ENCODE data around the gene KIF18A.
"Not testable (repeated sequence)": the region's sequence is repeated elsewhere in the genome, so short reads cannot be mapped to it uniquely, and the experiment has no call there.

KIF18A gene

DNA sequence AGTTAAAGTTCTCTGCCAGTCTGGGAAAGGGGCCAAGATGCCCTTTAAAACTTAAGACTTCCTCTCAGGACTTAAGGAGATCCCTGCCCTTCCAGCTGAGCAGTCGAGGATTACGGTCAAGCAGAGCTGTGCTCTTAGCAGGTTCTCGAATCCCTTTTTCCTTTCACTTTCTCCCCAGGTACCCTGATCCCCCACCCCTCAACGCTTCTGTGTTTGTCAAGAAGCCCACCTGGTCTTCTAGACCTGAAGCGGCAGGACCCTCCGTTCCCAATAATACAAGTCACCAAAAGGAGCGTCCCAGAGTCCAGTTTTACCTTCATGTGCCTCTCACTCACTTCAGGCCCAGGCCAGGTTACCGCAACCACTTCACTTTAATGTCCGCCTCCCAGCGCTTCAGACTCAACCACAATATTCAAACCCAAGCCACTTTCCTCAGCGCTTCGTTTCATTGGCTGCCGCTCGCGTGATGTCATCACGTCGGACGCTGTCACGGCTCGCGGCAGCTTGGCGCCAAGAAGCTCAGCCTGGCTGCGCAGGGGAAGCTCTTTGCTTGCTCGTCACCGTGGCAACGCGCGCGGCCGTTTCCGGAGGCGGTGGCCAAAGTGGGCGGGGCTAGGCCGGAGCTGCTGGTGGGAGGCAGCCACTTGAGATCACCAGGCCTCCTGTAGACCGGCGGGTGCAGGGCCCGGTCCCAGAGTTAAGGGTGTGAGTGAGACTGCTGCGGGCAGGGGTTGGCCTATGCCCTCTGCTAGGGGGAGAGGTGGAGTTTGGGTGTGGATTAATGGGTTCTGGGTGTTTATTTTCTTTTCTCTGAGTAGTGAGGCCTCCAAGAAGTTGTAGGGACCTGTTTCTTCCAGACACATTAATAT, at the start of gene KIF18A, which contains the start of gene METTL15:
Gene KIF18A, minus strand, starts transcription at position 407 of the 869 bp plus-strand sequence. CDS start 10,209 bp downstream, outside the sequence.
Gene METTL15, plus strand, starts transcription at position 639 of the 869 bp plus-strand sequence. CDS start 4,947 bp downstream, outside the sequence.
- DNase-seq: peak; percentile 98 to 99

- DNase-seq: no peak
Observed at GRCh38 chr11:28153586-28153985, 45.6 kb upstream of the KIF18A start.

DNA sequence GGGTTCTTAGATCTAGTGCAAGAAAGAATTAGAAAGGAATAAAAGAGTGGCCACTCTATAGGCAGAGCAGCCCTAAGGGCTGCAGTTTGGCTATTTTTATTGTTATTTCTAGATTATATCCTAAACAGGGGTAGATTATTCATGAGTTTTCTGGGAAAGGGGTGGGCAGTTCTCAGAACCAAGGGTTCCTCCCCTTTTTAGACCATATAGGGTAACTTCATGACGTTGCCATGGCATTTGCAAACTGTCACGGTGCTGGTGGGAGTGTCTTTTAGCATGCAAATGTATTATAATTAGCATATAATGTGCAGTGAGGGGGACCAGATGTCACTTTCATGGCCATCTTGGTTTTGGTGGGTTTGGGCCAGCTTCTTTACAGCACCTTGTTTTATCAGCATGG, 44.8 kb upstream of the KIF18A start:
- no peak for DNase-seq

GRCh38 chr11:28146123-28146751, 38.3 kb upstream of the KIF18A start:
- DNase-seq: no peak

DNA sequence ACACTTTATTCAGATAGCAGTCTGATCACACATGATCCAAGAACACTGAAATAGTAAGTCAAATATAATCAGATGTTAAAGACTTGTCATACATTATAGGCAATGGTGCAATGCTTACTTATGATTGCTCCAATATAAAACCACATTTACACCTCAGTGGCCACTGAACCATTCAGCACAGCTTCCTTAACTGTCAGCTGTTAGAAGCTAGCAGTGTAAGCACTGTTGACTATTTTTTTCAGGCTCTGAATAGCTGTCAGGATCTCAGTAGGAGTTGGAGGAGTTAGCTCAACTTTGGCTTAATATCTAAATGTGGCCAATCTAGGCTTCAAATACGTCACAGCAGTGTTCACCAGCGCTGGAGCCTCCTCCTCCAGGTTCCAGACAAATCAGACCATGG, 36.9 kb upstream of the KIF18A start:
- DNase-seq: no peak

DNA sequence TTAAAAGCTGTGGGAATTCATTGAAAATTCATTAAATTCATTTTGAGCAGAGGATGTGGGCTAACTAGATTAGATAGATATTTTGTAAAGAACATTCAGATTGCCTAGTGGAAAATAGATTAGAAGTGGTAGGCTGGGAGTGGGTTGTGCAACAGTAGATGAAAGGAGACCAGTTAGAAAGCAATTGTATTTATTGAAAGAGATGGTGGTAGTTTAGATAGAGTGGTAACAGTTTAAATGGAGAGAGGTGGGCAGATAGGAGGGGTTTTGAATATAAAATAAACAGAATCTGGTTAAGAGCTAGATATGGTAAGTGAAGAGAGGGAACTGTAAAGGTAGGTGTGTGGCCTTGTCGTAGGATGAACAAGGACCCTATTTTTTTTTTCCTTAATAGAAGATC, 34.8 kb upstream of the KIF18A start:
- no peak for DNase-seq

DNA sequence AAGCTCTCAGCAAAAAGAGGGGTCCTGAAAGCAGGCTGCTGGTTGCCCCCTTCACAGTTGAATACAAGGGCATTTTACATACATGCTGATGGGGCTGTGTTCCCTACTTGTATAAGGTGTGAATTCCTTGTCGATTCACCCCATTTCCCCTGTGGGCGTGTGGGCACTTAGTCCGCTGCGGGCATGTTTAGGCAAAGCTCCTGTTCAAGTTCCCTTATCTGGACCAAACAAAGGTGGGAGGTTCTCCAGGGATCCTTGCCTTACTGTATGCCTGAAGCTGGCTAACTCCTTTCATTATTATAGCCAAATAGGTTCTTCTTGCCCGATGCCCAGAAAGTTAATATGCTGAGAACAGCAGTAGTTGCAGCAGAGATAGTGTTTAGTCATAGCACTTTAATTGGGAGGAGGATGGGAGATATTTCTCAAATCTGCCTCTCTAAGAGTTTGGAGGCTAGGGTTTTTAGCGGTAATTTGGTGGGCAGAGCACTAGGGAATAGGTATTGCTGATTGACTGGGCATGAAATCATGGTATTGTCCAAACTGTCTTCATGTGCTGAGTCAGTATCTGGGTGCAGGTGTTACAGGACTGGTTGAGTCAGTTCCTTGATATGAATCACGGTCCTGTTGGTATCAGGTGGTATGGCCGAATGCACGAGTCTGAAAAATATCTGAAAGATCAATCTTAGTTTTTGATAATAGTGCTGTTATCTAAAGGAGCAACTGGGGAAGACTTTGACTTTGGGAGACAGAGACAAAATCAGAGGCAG, 32.9 kb upstream of the KIF18A start:
- DNase-seq: no peak

DNA sequence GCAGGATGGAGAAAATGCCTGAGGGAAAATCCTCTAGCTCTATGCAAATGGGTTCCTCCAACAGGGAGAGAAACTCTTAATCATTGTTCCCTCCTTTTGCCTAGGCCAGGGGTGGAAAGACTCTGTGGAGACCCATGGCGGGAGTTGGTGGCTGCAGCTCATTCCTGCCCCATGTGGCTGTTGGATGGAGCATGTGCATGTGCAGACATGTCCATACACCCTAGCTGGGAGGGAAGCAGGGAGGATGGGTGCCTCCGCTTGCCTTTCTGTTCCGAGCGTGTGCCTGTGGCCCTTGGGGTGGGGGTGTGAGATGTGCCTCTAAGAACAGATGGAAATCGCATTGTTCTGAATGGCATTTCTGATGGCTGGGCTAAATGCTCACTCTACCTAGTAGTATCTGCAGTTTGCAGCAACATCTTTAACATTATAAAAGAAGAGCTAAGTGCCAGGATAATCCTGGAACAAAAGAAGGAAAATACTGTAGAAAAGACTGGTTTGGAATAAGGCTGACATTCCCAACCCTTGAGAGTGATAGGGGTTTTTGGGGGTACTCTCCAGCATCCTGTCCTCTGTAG, 32.0 kb upstream of the KIF18A start:
- no peak for DNase-seq

- DNase-seq: no peak
Observed at GRCh38 chr11:28137832-28138231, 29.9 kb upstream of the KIF18A start.

DNA sequence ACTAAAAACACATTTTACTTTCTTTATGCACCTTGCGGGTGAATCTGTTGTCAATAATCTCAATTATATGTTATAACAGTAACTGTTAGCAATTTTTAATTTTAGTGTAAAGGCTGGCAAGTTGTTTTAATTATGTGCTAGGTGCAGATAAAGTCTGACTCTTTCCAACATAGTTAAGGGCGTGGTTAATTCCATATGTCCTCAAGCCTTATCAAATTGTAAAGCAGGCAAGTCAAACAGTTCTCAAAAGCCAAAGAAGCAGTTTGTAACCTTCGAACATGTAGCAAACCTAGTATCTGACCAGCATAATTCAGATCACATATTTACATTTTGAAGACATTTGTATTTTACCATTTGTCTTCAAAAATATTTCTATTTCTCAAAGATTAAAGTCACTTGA, 29.4 kb upstream of the KIF18A start:
- no peak for DNase-seq

- not testable (repeated sequence) for DNase-seq
Observed at GRCh38 chr11:28136157-28136556, 28.2 kb upstream of the KIF18A start.

DNA sequence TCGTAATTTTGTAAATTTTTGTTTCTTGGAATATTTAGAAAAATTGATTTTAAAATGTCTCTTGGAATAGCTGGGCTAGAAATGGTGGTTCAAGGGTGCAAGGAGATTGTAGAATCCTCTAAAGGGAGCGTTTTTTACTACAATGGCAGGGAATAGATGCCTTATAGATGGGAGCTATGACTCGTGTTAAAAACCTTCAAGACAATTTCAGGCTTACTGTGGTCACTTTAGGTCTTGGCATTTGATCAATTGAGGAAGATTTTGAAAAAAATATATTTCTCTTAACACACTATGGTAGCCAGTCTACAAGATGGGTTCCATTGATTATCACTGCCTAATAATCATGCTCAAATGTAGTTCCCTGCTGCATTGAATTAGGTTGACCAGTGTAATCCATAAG, 25.2 kb upstream of the KIF18A start:
- DNase-seq: no peak

DNA sequence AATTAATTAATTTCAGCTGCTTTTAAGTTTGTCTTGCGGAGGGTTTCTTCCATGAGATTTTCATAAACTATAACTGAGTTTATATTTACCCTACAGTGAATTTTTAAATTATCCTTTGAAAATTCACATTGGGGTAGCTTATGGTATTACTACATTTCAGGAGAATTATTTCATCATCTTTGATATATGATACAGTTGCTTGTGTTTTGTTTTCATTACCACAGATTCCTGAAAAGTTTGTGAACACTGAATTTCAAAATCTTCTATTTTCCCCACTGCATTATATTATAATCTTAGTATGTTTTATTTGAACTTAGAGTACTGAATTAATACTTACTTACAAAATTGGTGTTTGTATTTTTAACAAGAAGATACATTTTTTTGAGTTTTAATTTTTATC, 24.6 kb upstream of the KIF18A start:
- DNase-seq: no peak

DNA sequence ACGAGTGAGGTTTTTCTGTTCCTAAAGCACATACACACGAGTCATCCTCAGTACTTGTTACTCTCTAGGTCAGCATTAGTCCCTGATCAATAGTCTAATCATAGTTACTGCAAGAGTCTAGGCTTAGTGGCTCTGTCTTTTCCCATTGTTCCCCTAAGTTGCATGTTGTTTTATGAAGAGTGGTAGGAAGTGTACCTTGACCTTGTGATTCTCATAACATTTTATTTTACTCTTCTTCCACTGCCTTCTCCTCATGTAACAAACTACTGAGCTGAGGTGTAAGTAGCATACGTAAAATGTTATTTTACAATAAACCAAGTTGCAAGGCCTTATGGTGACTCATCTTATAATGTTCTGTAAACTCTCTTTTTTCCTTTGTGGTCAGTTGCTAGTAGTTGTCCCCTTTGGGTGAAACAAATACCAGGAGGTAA, 15.2 kb upstream of the KIF18A start:
- no peak for DNase-seq

DNA sequence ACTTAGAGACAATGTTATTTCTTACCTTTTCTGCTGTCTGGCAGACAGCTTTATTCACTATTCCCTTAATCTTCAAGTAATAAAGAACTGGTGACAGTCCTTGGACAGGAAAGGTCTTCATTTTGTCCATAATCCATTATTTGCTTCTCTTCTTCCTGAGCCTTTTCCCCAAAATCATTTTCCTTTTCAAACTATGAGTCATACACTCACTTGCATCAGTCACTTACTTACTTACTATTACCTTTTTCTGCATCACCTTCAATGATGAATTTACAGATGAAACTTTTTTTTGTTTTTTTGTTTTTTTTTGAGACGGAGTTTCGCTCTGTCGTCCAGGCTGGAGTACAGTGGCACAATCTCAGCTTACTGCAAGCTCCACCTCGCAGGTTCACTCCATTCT, 9.8 kb upstream of the KIF18A start:
- DNase-seq: no peak

- DNase-seq: no peak
Observed at GRCh38 chr11:28114731-28115130, 6.8 kb upstream of the KIF18A start.

GRCh38 chr11:28114116-28114515, 6.2 kb upstream of the KIF18A start:
- DNase-seq: no peak

GRCh38 chr11:28110821-28111200, 2.9 kb upstream of the KIF18A start:
- DNase-seq: no peak

DNA sequence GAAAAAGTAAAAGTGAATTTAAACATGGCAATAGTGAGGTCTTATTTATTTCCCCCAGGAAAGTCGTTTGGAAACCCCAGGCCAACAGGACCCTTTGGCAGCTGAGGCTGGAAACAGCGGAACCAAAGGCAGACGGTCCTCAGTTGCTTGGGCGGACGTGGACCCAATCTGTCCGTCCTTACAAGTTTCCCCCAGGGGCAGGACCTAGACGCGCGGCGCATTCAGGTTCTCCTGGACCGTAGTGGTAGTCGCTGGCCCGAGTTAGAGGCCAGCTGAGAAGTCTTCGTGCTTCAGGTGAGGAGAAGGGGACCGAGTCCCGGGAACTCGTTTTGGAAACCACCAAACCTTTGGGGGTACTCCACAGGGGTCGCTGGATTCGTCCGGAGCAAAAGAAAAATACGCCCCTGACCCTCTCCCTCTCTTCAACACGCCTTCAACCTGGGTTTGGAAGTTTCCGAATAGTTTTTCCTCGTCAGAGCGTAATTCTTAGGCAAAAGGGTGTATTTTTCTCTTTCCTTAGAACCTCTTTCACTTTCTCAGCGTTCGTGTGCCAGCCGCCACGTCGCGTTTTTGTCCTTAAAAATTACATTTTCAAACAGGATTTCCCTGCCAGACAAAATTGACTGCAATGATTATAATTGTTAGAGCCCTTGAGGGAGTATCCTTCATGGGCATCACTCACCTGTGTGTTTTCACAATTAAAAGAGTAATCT, 2.3 kb upstream of the KIF18A start:
- peak; percentile 68 to 69 for DNase-seq

GRCh38 chr11:28108958-28109357, 1.0 kb upstream of the KIF18A start:
- DNase-seq: no peak

- peak in 1 of 2 donors; percentile 46 for DNase-seq
Observed at GRCh38 chr11:28107191-28107749, 686 bp downstream of the KIF18A start.
